ENCODE measurements around the gene EEF1A1. TPM values are rescaled to one million over a fixed set of nuclear protein-coding genes. Genes with fewer than 3 reads are reported as not detected.
A peak's percentile ranks its signal among the peaks of the same experiment; 100 is the strongest.

Gene EEF1A1
- total and polyA plus RNA-seq, 2 of the 8 experiments (the other 6 are each of a cell fraction or from before 2014, with no cell fraction given), result 13,823 to 13,927 TPM

DNA sequence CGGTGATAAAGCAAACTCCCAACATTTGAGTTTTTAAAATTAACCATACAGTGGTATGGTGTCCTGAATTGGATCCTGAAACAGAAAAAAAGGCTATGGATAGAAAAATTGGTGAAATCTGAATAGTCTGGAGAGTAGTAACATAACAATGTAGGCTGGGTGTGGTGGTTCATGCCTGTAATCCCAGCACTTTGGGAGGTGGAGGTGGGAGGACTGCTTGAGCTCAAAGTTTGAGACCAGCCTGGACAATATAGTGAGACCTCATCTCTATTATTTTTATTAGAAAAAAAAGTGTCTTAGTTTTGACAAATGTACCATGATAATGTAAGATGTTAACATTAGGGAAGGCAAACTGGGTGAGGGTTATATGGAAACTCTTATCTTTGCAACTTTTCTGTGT lies 11.0 kb downstream of the EEF1A1 start:
- TF ChIP-seq BRCA1 (IDR thresholded peaks at IDR 0.05; ENCODE audit: low read depth, low read length), result no peak
- TF ChIP-seq POLR2A (IDR thresholded peaks at IDR 0.05; ENCODE audit: control extremely low read depth in 1 of 2, low read depth in 2 of 2, low read length in 2 of 2), result peak in 1 of 2 experiments; percentile 25; a peak in 1 of 3 replicates
- TF ChIP-seq POLR2AphosphoS5 (IDR thresholded peaks at IDR 0.05; ENCODE audit: low read depth, low read length), result peak; percentile 74; the same call in 1 of the 2 replicates
- TF ChIP-seq TEAD4 (IDR thresholded peaks at IDR 0.05; ENCODE audit: low read depth, low read length), result no peak
- TF ChIP-seq CREB1 (IDR thresholded peaks at IDR 0.05), result no peak
- TF ChIP-seq BACH1 (IDR thresholded peaks at IDR 0.05; ENCODE audit: low read length), result no peak
- H2AFZ ChIP-seq (ENCODE audit: low read length), result no peak overlapping the region
- FAIRE-seq (no peak), DNase-seq (ENCODE audit: low read depth in 1 of 2, low spot score in 2 of 2) (no peak)
- H3K4me1 ChIP-seq (replicated peaks in 1 of 4; ENCODE audit: control insufficient read depth in 3 of 4, insufficient read depth in 4 of 4, low read length in 3 of 4), result no peaks in the 10 kb centered on the region
- H2BK15ac ChIP-seq (ENCODE audit: low read length), result no peak overlapping the region
- H3K18ac ChIP-seq (ENCODE audit: extremely low read depth, low read length), result no peak overlapping the region
- H4K8ac ChIP-seq (ENCODE audit: extremely low read depth, insufficient read depth, low read length), result no peak overlapping the region
- no peak overlapping the region for H4K91ac ChIP-seq (replicated peaks; ENCODE audit: insufficient read length, low read length)
- H3K79me1 ChIP-seq (ENCODE audit: low read depth, low read length), result no peaks in the 10 kb centered on the region
- no peaks in the 10 kb centered on the region for H3K9me3 ChIP-seq (ENCODE audit: insufficient read depth in 2 of 2, low read depth in 1 of 2, low read length in 1 of 2)
- H3K4me2 ChIP-seq (ENCODE audit: insufficient read depth in 1 of 2, low read depth in 2 of 2, low read length in 2 of 2), result no peak overlapping the region
- no peak overlapping the region for H2BK5ac ChIP-seq (ENCODE audit: low read depth, low read length)
- no peak overlapping the region for H3K9ac ChIP-seq (replicated peaks in 1 of 4; ENCODE audit: extremely low read depth in 1 of 4, low read depth in 3 of 4, low read length in 3 of 4)
- 90% methylated on average over 1 of the region's 1 CpG; no CpG with 5 or more reads in 1 of the 2 experiments for WGBS, 2 experiments (ENCODE audit: extremely low coverage in 1 of 2, insufficient coverage in 1 of 2, insufficient read length in 1 of 2, insufficient replicate concordance in 2 of 2, low coverage in 1 of 2, low lambda C conversion rate in 2 of 2, missing lambda C conversion rate in 1 of 2)
- POLR2A ChIA-PET (ENCODE audit: partially characterized antibody), result interaction anchor here (0.7 to 27.5 kb wide), 10 partner anchors 12 to 155 kb away, joined by 3 to 1482 read pairs (median 4); partner anchors contain the start of genes EEF1A1 and MTO1
- H3K79me2 ChIP-seq (ENCODE audit: control insufficient read depth in 1 of 2, insufficient read depth in 2 of 2, low read length in 2 of 2), result no peaks in the 10 kb centered on the region
- H3K23ac ChIP-seq (ENCODE audit: insufficient read length), result no peak overlapping the region
- no peak overlapping the region for H3K14ac ChIP-seq (ENCODE audit: insufficient read length)
- no peak overlapping the region for H2AK5ac ChIP-seq (ENCODE audit: low read depth, low read length)
- no peak overlapping the region for H3K56ac ChIP-seq (replicated peaks; ENCODE audit: insufficient read length, low read depth, low read length)
- H3K27me3 ChIP-seq (replicated peaks in 1 of 4; ENCODE audit: control insufficient read depth in 3 of 4, extremely low read depth in 1 of 4, insufficient read depth in 3 of 4, low read length in 3 of 4), result no peaks in the 10 kb centered on the region
- H3K23me2 ChIP-seq (ENCODE audit: low read depth, low read length), result no peaks in the 10 kb centered on the region
- H2BK12ac ChIP-seq (ENCODE audit: low read depth, low read length), result no peak overlapping the region
- H2BK120ac ChIP-seq (replicated peaks; ENCODE audit: low read depth, low read length), result no peak overlapping the region
- CTCF ChIA-PET (ENCODE audit: partially characterized antibody), result interaction anchor here (0.9 to 1.9 kb wide), 4 partner anchors 10 to 177 kb away, joined by 3 to 5 read pairs (median 4); no protein-coding TSS in a partner anchor
- no peak overlapping the region for H3K4ac ChIP-seq (replicated peaks; ENCODE audit: insufficient read length, low read depth, low read length)
- no peak overlapping the region for H4K5ac ChIP-seq (ENCODE audit: insufficient read length, low read depth, low read length)
- no peaks in the 10 kb centered on the region for H4K20me1 ChIP-seq (replicated peaks in 1 of 2; ENCODE audit: control insufficient read depth in 1 of 2, insufficient read depth in 2 of 2, low read length in 2 of 2)
- H3K27ac ChIP-seq (ENCODE audit: low read depth, low read length), result no peak overlapping the region
- H3K4me3 ChIP-seq (ENCODE audit: extremely low read depth in 1 of 4, insufficient read depth in 2 of 4, low read depth in 3 of 4, low read length in 4 of 4), result no peak overlapping the region
- H3K36me3 ChIP-seq (ENCODE audit: control insufficient read depth in 2 of 4, insufficient read depth in 4 of 4, low read length in 3 of 4), result no peaks in the 10 kb centered on the region
- no peak overlapping the region for H2BK20ac ChIP-seq (ENCODE audit: low read length)
